Inflammatory macrophage (primary cell): Measurements from ENCODE around the gene TNFSF10.
"Not testable (repeated sequence)": the region's sequence is repeated elsewhere in the genome, so short reads cannot be mapped to it uniquely, and the experiment has no call there.

Experiments used
- DNase-seq, 2 donors: peaks; one replicate each; pipeline ENCODE4 v3.0.0-alpha.2; 2020 to 2022
- total RNA-seq, 18 experiments: gene quantifications; one replicate each; lab custom pipeline; 2026; ENCODE audit warnings: mixed read lengths in 6 of 18, inconsistent platforms in 2 of 18; lab: John Stamatoyannopoulos, UW

TNFSF10 gene
- total RNA-seq: 1.1 to 251 (median 9.8) reads per million in 18 experiments

DNA sequence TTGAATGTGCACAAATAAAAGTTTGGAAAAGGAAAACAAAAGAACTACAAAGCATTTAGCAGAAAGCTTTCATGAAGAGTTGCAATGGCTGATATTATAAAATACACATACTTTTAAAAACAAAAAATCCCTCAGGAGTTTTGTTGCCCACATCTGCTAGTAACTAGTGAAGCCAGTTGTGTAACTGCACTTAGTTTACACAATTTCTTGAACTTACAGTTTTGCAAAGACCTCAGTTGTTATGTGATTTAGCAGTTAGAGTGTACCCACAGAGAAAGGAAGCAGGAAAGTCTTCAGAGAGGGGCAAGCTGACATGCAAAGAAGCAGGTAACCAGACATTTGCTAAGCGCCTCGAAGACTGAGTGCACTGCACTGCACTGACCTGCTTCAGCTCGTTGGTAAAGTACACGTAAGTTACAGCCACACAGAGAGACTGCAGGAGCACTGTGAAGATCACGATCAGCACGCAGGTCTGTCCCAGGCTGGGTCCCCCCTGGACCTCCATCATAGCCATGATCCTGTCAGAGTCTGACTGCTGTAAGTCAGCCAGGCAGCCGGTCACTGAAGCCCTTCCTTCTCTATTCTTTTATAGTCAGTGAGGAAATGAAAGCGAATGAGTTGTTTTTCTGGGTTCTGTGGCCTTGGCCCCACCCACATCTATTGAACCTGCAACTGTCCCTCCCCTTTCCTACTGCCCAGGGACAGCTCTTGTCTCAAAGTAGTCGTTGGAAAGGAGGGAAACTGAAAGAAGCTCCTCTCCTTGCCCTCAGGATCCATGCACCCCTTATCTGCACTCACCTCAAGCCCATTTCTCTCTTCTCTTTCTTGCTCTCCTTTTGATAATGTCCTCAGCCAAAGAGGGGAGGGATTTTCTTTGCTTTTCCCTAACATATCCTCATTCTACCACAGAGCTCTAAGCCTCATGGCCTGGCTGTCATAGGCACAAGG is at the start of gene TNFSF10:
Gene TNFSF10 (minus strand): TSS at position 560 of the 948 bp plus-strand sequence. CDS start 46 bp downstream, at position 514.
- DNase-seq: peak; percentile 76 to 90

GRCh38 chr3:172569128-172570008 is 46.1 kb upstream of the TNFSF10 start:
- peak; percentile 30 to 60 for DNase-seq

DNA sequence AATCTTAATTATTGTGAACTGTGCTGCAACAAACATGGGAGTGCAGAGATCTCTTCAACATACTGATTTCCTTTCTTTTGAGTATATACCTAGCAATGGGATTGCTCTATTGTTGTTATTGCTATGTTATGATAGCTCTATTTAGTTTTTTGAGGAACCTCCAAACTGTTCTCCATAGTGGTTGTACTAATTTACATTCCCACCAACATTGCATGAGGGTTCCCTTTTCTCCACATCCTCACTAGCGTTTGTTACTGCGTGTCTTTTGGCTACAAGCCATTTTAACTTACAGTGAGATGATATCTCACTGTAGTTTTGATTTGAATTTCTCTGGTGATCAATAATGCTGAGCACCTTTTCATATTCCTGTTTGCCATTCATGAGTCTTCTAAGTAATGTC is 45.5 kb upstream of the TNFSF10 start:
- DNase-seq: peak; percentile 65 to 82

GRCh38 chr3:172566785-172567184 is 43.6 kb upstream of the TNFSF10 start:
- not testable (repeated sequence) for DNase-seq

- DNase-seq: no peak
These were observed 41.3 kb upstream of the TNFSF10 start for GRCh38 chr3:172564499-172564898.

DNA sequence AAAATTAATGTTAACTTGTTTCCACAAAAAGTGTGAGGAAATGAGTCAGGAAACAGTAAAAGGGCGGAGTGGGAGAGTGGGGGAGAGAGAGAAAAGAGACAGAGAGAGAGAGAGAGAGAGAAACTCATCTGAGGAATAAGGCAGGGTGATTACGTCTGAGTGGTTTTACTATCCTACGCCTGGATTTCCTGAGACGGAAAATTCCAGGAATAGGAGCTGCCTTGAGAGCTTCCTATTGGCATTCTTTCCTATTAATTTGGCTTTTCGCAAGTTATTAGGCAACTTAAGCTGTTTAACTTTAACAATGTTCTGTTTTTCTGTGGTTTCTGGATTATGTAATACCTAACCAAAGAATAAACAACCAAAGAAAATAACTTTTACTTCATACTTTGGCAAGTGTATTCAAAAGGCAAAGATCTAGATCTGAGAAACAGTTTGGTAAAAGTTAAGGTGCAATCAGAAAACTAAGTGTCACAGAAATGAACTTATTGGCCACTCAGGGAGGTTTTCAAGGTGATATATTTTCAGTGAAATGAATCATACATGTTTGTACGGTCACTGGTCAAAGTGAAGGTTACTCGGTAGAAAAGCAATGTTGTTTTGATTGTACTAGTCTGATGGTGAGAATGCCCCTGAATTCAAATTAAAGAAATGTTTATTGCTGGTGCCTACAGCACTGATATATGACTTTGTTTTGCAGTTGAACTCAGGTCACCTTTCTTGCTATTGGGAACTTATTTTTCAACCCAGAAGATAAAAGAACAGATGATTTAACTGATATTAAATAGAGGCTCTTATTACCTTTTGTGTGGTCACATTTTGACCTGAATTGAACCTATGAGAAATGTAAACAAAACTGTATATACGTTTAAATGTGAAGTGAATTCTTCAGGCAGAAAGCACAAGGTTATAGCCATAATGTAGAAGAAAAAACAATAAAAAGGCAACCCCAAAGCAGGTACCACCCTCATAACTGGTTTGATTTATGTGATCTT is 39.9 kb upstream of the TNFSF10 start:
- peak; percentile 41 to 82 for DNase-seq

GRCh38 chr3:172561897-172562640 is 38.8 kb upstream of the TNFSF10 start:
- DNase-seq: peak; percentile 24 to 30

DNA sequence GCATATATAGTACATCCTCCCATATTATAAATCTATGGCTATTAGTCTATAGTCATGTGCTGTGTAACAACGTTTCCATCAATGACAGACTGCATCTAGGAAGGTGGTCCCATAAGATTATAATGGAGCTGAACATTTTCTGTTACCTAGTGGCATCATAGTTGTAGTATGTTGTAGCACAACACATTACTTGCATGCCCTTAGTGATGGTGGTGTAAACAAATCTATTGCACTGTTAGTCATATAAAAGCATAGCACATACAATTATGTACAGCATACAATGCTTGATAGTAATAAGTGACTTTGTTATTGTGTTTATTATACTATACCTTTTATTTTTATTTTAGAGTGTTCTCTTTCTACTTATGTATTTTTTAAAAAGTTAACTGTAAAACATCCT is 37.4 kb upstream of the TNFSF10 start:
- no peak for DNase-seq

GRCh38 chr3:172560026-172560425 is 36.8 kb upstream of the TNFSF10 start:
- no peak for DNase-seq

- peak; percentile 79 to 82 for DNase-seq
These were observed 35.8 kb upstream of the TNFSF10 start for GRCh38 chr3:172559020-172559419.

DNA sequence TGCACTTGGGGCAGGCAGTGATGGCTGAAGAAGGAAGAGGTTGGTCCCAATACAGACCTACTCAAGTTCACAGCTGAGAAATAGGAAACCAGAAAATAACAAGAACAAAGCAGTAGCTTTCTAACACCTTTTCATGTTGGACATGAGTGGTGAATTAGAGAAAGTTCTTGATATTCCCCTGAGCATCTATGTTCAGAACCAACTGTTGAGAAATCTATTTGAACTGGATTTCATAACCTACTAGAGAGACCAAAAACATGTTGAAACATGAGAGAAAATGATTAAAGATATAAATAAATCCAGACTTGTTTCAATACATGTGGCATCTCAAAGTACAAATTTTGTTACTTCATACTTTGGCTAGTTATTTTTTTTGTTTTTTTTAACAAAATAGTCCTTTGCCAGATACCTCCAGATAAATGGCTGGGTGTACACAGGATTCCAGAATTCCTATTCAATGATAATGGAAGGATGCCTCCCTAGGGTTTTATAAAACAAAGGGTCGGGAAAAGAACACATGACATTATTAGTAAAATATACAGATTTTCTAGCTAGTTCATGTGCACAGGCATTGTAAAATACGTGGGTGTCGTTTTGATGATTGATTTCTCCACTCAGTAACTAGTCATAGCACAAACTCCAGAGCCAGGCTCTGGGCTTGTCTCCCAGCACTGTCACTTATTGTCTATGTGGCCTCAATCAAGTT is 34.4 kb upstream of the TNFSF10 start:
- DNase-seq: peak in 1 of 2 donors; percentile 27

GRCh38 chr3:172553526-172554252 is 30.5 kb upstream of the TNFSF10 start:
- no peak for DNase-seq

DNA sequence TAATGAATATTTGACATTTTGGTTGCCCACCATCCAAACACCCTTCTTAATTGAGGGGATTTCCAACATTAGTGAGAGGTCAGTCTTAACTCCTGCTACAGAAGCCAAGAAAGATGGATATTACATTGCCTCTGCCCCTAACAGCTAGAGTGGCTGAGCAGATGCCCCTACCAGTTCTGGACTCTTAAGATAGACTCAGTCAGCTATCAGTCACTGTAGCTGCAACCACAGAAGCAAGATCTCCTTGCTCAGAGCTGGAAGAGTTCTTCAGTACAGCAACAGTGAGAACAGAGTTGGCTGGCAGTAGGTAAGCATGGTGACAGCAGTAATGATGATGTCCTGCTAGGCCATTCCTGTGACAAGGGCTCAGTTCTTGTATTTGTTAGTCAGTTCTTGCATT is 29.4 kb upstream of the TNFSF10 start:
- DNase-seq: no peak

DNA sequence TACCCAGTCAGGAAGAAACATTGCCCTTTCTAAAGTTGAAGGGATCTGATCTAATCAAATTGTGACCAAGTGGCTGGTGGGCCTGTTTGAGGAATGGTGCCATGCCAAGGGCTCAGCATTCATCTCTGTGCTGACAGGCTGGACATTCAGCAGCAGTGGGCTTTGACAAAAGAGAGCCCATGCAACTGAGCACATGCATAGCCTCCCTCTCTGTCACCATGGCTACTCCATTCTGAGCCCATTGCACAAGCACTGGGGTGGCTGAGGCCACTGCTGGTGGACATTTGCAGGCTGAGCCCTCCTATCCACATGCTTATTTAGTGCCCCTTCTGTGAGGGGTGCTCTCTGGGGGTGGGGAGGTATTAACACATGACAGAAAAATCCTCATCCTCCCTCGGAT is 28.6 kb upstream of the TNFSF10 start:
- no peak for DNase-seq

DNA sequence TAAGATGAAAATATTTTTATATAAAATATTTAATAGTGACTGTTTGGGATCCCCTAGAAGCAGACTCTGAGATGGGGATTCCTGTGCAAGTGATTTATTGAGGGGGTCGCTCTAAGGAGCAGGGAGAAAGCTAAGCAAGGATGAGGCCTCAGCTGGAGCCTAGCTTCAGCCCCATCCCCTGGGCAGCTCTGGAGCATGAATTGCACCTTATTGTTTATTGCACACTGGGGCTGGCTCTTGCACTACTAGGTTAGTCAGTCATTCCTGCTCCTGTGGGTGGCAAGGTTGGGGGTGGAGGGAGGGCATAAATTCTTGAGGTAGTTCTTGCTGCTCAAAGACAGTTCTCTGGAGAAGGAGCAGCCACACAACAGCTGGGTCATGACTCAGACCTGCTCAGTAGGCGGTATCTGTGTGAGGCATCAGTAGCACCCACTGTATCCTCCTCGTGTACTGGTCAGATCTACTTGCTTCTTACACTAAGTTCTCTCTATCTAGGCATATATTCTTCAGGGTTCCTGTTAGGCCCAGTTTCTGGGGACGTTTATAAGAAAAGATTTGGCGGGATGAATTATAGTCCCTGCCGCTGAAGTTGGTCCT is 27.2 kb upstream of the TNFSF10 start:
- DNase-seq: peak; percentile 87 to 95

- DNase-seq: no peak
These were observed 25.9 kb upstream of the TNFSF10 start for GRCh38 chr3:172549144-172549543.

DNA sequence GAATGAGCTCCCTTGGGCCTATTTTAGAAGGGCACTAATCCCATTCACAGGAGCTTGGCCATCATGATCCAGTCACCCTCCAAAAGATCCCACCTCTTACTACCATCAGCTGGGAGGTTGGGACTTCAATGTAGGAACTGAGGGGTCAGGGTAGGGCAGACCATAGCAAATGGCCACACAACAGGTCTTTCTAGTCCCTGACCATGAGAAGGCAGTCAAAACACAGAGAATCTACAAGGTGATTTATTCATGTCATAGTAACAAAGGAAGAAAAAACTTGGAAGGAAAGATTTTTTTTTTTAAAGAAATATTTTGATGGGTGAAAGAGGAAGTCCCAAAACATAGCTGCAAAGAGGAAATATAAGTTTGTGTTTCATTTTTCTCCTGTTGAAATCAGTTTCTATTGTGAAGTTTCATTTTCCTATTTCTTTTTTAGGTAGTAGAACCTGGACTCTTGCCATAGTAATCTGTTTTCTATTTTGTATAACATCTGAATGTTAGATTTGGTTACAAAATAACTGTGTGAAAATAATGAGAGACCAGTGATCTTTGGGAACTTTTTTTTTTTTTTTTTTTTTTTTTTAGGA is 23.5 kb upstream of the TNFSF10 start:
- DNase-seq: peak in 1 of 2 donors; percentile 76

DNA sequence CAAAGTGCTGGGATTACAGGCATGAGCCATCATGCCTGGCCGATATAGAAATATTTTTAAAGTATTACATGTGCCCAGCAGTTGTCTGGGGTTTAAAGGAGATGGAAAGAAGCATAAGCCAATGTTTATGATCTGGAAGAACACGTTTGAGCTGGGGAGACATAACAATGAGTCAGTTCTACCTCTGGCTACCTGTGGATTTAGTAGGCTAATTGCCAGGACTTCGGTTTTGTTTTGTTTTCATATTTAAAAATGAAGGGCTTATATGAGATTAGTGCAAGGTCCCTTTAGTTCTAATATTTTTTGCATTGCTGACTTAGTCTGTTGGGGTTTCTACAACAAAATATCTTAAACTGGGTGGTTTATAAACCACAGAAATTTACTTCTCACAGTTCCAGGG is 22.9 kb upstream of the TNFSF10 start:
- DNase-seq: no peak

GRCh38 chr3:172544404-172544803 is 21.2 kb upstream of the TNFSF10 start:
- no peak for DNase-seq
